Measurements from ENCODE around the gene ULBP1.
"Not testable (repeated sequence)": the region's sequence is repeated elsewhere in the genome, so short reads cannot be mapped to it uniquely, and the experiment has no call there.

ULBP1 gene

DNA sequence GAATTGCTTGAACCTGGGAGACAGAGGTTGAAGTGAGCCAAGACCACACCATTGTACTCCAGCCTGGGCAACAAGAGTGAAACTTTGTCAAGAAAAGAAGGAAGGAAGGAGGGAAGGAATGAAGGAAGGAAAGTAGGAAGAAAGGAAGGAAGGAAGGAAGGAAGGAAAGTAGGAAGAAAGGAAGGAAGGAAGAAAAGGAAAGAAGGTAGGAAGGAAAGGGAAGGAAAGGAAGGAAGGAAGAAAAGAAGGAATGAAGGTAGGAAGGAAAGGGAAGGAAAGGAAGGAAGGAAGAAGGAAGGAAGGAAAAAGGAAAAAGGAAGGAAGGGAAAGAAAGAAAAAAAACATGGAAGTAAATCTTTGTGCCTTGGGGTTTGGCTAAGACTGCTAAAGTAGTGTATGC is 11.7 kb downstream of the ULBP1 start:
- no peak for DNase-seq (ENCODE audit: low spot score)

DNA sequence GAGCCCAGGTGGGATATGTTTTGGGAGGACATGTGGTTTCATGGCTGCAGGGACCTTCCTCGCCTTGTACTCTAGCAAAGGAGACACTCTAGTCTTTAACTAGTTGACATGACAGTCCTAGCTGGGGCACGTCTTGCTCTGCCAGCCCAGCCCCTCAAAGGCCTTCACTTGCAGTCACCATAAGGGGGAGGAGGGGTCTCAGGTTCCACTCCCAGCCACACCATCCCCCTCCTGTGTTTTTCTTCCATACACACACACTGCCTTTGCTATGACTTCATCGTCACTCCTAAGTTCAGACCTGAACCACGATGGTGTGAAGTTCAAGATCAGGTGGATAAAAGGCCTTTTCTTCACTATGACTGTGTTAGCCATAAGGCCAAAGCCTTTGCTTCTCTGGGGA is 13.5 kb downstream of the ULBP1 start:
- DNase-seq (ENCODE audit: low spot score), result no peak

DNA sequence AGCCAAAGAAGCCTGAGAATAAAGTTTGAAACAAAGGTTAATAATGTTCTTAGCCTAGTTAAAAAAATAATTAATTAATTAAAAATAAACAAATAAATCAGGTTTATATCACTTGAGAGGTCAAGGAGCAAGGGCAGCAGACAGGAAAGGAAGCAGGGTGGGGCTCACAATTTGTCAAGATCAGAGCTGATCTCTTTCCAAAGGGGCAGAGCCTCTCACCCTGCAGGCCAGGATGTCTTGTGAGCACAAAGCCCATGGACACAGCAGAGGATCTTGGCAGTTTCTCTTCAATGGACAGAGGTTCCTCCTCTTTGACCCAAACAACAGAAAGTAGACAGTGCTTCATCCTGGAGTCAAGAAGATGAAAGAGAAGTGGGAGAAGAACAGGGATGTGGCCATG is 14.9 kb downstream of the ULBP1 start:
- no peak for DNase-seq (ENCODE audit: low spot score)

DNA sequence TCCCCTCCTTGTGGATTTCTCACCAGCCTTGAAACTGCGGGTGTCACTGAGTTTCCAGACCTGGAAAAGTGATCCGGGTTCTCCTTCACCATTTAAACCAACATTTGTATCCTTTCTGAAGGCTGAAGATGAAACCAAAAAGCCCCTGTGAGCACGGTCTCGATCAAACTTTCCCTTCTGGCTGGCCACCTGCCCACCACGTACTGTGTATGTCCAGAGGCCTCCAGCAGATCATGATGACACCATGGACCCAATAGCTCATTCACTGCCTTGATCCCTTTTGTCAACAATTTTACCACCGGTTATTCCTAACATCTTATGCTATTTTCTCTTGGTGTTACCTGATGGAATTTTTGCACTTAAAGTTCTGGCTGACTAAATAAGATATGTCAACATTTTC is 15.6 kb downstream of the ULBP1 start:
- no peak for DNase-seq (ENCODE audit: low spot score)

DNA sequence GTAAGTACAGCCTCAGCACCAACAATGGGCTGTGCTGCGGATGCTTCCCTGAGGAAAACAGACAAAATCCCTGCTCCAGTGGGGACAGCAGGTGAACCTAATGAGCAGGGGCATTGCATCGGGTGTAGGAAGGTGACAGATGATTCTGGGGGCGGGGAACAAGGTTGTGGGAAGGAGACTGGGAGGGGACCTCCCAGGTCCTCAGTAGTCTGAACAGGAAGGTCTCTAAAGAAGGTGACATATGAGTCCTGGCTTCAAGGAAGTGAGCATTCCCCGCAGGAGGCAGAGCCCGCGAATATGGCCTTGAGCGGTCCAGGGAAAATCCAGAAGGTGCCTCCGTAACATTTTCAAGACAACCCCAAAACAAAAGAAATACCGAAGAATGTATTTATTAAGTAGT is 19.4 kb downstream of the ULBP1 start:
- DNase-seq (ENCODE audit: low spot score), result no peak

DNA sequence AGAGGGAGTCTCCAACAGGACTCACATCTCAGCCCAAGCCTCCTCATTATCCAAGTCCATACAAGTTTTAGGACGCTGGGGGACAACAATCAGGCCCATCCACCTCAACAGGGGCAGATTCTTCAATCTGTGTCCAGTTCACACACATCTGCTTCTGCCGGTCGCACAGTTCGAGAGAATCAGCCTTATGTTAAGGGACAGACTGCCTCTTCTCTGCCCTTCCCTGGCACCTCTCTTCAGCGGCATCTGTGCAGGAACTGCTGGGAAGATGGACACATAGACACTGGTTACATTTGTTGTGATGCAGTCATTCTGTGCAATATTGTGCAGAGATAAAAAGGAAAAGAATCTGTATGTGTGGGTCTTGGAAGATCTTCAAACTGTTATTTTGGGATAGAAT is 21.0 kb downstream of the ULBP1 start:
- DNase-seq (ENCODE audit: low spot score), result no peak

DNA sequence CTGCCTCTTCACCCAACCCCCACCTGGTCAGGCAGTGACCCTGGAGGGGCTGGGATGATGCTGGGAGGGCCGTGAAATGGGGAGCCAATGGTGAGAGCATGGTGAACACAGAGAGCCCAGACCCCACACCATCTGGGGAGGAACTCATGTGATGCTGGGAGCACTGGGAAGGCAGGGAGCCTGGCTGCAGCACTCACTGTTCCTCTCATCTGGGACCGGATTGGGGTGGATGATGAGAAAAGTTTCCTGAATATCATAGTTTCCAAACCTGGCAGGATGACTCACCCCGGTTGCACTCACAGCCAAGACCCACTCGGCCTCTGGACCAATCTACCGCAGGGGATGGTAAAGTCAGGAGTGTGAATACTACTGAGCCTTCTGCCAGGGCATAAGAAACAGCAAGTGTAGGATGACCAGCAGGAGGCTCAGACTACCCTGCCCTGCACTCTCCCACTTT is 21.8 kb downstream of the ULBP1 start:
- DNase-seq (ENCODE audit: low spot score), result no peak

DNA sequence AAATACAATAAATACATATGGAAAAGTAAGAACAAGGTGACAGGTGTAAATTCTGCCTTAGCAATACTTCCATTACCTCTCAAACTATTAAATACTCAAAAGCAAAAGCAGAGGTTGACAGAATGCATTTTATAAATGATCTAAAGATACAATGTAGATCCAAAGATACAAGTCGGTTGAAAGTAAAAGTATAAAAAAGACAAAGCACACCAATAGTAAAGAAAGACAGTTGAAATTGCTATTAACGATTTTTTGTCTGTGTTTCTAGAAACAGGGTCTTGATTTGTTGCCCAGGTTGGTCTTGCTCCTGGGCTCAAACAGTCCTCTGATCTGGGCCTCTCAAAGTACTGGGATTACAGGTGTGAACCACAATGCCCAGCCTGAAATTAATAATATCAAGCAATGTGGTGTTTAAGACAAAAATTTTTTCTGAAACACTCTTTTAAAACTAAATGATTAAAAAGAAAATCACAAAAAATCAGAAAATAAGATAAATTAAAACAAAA is 23.9 kb downstream of the ULBP1 start:
- no peak for DNase-seq (ENCODE audit: low spot score)

DNA sequence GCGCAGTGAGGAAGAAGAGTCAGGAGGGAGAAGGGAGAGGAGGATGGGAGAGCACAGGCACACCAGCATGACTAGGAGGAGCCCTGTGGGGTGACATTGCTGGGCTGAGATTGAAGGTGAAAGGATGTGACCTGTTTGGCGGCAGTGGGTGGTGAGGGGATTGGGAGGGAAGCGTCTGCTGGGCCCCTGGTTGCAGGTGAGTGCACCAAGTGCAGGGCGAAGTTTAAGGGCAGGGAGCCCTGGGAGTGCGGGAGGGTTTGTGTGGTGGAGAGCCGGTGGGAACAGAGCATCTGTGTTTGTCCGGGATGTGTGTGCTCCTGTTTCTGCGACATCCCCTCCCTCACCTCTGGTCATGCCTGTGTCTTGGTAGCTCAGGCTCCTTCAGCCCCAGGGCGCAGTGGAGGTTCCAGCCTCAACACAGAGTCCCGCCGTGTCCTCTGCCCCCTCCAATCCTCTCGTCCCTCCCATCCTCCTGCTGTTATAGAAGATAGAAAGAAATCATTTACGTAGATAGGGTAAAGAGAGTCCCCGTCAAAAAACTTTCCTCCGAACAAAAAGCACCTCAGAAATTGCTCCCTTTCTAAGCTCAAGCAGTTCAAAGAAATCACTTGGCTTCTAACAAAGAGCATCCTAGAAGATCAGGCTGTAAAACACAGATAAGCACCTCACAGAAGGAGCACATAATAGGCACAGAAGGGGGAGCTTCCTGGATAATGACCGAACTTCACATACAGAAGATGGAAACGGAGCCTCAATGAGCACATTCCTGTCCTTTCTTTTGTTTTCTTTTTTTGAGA is 25.0 kb downstream of the ULBP1 start:
- no peak for DNase-seq (ENCODE audit: low spot score)

DNA sequence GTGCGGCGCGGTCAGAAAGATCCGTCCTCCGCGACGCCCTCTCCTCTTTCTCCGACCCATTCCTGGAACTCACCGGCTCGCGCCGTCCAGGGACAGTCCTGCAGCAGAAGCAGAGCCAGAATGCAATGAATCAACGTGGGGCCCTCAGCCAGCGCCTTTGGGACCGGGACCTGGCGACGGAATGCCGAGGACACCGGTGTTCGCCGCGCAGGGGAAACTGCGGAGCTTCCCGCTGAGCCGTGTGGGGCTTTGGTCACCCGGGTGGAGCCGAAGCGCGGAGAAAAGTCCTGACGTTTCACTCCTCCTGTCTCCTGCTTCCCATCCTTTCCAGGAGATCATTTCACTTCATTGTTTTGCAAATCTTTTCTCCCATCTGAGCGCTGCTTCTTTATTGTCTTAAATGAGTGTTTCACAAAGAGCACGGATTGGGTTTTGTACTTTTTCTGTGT is 26.5 kb downstream of the ULBP1 start:
- no peak for DNase-seq (ENCODE audit: low spot score)

DNA sequence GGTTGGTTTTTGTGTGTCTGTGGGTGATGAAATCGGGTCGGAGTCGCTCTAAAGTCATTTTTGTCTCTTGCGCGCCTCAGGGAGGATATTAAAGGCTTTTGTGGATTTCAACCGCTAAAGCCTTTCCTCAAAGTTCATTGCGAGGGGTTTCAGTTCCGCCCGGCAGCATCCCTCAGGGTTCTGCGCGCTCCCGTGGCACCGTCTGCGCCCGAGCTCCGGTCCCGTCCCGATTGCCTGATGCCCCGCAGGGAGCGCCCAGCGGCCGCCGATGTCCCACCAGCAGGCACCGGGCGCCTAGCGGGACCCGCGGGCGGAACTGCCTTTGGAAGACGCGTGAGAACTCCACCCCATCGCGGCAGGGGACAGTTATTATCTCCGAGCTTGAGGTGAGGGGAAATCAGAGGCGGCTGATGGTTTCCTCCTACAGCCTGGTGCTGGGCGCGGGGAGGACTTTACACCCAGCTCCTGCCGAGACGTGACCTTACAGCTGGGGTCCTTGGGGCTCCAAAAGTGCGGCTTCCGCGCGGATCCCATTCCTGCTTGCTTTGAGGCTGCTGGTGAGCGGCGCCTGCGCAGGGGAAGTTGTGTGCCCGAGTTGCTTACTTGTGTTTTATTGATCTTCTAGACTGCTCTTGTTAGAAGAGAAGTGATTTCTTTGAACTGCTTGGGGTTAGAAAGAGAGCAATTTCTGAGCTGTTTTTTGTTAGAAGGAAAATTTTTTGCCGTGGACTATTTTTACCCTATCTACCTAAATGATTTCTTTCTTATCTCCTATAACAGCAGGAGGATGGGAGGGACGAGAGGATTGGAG is 27.1 kb downstream of the ULBP1 start:
- DNase-seq (ENCODE audit: low spot score), result peak; percentile 68

DNA sequence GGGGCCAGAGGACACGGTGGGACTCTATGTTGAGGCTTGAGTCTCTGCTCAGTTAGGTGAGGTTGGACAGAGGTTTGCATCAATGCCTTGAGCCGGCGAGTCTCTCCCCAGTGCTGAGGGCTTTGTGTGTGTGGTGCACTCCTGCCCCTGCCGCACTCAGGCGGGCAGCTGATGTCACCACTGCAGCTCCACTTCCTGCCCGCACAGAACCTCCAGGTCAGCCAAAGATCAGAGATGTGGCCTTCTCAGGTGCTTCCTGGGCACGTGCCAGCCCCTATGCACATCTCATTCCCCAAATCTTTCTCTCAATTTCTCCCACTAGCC is 27.7 kb downstream of the ULBP1 start:
- not testable (repeated sequence) for DNase-seq (ENCODE audit: low spot score)

DNA sequence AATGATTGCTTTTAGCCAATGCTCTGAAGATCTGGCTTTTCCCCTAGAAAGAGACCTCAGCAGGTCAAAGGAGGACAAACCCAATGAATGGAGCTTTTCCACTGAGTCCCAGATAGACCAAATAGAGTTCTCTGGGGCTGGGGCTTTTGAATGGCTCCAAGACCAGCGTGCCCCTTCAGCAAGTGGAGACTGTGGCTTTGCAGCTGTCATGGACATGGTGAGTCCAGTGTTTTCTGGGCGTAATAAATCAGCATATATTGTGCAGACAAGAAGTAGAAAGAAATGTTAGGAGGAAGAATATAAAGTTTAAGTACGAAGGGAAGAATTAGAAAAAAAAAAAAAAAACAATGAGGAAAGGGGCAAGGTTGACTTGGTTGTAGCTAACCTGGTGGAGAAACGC is 28.1 kb downstream of the ULBP1 start:
- no peak for DNase-seq (ENCODE audit: low spot score)

DNA sequence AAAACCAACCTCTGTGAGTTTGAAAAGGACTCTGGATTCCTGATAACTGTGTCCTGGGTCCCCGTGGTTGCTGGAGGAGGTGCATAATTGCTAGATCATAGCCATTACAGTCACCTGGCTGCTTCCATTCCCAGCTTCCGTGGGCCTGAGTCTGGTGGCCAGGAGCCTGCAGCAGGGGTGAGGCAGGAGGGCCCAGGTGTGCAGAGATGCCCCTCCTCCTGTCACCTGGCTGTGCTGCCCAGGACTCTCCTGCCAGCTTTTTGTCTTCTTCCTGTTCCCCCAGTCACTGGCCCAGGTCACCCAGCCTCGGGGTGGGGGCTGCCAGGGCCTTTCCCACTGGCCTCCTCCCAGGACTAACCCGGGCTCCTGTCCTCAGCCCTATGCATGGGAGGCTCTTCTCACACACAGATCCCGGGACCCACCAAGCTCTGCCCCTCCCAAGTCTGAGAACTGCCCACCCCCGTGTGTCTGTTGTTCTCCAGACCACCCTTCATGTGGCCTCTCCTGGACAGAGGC is 31.6 kb downstream of the ULBP1 start:
- no peak for DNase-seq (ENCODE audit: low spot score)

DNA sequence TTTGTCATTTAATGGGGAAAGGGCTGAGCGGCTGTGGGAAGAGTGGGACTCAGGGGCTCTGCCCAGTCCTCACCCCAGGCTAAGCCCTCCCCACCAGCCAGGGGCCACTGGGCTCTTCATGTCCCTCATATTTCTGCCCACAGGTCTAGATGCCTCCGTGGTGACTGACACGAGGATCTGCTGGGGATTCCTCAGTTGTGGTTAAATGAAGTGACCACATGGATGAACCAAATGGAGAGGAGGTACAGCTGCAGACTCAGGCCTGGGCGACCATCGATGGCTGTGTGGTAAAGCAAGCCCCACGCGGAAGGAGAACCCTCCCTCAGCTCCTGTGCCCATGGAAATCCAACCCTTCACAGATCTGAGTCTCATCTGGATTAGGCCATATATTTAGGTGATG is 32.2 kb downstream of the ULBP1 start:
- DNase-seq (ENCODE audit: low spot score), result no peak

DNA sequence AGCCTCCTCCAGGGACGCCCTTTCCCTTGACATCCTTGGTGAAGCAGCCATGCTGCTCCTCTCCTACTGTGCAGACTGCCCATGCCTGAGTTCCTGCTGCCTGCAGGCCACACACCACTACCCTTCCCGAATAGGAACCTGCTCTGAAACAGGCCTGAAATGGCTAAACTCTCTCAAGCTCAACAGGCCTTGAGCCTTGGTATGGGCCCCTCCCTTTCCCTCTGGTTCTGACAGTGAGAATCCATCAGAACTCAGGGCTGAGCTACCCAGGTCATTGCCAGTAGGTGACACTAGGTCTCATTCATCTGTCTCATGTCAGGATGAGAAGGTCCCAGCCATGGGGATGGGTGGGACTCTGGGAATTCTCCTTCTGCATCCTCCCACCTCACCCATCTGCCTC is 35.9 kb downstream of the ULBP1 start:
- DNase-seq (ENCODE audit: low spot score), result no peak

DNA sequence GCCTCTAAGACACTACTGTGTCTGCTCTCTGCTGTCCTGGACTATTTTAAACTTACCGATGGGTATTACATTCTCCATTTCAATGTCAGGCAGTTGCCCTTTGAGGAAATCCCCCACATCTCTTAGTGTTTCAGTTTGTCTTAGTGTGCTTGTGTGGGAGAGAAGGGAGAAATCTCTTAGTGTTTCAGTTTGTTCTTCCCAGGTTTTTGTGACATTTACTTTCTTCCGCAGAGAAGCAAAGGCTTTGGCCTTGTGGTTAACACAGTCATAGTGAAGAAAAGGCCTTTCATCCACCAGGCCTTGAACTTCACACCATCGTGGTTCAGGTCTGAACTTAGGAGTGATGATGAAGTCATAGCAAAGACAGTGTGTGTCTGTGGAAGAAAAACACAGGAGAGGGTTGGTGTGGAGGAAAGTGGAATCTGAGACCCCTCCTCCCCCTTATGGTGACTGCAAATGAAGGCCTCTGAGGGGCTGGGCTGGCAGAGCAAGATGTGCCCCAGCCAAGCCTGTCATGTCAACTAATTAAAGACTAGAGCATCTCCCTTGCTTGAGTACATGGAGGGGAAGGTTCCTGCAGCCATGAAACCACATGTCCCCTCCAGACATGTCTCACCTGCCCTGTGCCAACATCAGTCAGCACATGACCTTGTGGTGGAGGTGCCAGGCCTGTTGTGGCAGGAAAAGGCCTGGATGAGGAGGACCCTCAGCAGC is 37.7 kb downstream of the ULBP1 start:
- DNase-seq (ENCODE audit: low spot score), result no peak

DNA sequence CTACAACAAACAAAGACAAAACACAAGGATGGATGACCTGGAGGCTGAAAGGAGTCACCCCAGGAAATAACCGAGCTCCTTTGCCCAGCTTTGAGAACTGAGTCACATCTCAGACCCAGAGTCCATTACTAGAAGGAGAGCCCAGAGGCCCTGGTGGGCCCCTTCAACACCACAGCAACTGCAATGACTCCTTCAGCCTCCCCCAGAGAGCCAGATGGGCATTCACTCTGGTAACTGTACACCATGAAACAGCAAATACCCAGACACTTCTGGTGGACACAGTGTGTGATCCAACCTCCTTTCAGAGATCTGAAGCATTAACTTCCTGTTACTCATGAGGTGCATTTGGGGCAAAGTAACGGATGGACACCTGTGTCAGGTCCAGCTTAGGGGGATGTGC is 39.0 kb downstream of the ULBP1 start:
- no peak for DNase-seq (ENCODE audit: low spot score)

DNA sequence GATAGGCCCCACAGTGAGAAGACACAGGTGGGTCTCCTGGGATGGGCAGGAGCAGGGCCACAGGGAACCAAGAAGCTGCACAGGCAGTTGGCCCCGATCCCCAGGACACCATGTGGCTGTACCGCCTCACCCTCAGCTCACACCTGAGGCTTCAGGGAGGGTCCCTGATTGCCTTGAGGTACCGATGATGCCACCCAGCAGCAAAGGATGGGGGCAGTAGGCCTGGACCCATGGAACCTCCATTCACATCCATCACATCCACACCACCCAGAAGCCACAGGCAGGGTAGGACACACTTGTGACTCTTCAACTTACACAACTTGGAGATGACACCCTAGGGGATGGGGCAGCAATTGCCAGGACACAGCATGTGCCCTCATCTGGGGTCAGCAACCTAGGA is 39.9 kb downstream of the ULBP1 start:
- not testable (repeated sequence) for DNase-seq (ENCODE audit: low spot score)

DNA sequence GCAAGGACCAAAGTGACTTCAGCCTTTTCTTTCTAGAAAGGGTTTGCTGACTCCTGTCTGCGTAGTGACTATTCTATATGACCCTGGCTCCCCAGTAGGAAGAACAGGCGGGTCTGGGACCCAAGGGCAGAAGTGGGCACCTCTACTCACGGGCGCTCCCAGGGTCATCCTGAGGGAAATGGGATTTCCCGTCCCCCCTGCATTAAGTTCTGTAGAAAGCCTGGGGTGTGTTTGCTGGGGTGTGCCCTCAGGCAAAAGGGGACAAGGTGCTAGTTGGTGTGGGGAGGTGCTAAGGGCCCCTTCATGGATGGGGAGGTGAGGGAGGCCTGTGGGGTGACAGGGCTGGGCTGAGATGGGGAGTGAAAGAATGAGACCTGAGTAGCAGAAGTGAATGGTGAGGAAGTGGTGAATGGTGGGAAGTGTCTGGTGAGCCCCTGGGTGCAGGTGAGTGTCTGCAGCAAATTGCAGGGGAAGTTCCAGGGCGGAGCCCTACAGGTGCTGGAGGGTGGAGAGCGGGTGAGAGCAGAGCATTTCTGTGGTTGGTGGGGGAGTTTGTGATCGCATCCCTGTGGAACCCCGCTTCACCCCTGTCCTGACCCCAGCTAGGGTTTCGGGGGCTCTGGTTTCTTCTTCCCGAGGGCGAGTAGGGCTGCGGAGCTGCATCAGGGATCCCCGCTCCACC is 40.5 kb downstream of the ULBP1 start:
- no peak for DNase-seq (ENCODE audit: low spot score)

DNA sequence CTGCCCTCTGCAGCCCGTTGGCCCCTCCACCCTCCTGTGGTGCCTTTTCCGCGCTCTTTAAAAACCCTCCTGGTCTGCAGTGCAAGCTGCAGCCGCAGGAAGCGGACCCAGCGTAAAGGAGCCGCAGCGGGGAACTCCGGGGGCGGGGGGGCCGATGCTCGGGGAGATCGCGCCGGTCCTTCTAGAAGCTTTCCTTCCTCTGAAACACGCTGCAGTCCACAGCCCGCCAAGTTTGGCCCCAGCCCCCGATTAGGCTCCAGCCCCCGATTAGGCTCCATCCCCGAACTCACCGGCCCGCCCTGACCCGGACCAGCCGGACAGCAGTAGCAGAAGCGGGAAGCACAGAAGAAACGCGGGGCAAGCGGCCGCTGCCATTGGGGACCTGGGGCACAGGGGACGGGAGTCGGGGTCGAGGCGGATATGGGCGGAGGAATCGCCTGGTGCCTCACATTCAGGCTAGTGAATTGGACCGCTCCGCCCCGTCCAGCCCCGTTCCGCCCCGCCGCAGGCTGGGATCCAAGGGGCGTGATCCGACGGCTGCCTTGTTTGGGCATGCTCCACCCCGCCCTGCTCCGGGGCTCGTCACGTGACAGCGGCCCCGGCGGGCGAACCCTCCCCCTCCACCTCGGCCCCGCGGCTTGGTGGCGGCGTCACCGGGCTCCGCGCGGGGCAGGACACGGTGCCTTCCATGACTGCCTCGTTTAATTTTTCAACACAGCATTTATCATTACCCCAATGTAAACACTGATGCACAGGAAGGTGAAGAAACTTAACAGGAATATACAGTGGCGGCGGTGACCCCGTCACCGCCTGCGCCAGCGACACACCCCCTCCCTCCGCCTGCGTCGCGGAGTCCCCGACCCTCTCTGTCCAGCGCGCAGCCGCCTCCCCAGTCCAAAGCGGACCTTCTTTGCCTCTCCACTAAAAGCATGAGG is 41.3 kb downstream of the ULBP1 start:
- peak; percentile 99 for DNase-seq (ENCODE audit: low spot score)
